DMS79 (cell line): Measurements from ENCODE around the gene MBTPS1.
A peak's percentile ranks its signal among the peaks of the same experiment; 100 is the strongest.

Source experiments
- DNase-seq: peaks from one replicate; lab custom pipeline; 2025; lab: John Stamatoyannopoulos, UW

The MBTPS1 gene

GRCh38 chr16:84052071-84052622 is 64.6 kb downstream of the MBTPS1 start:
- DNase-seq, result no peak

GRCh38 chr16:84050316-84050715 is 66.4 kb downstream of the MBTPS1 start:
- DNase-seq, result no peak

GRCh38 chr16:84049403-84050060 is 67.2 kb downstream of the MBTPS1 start:
- DNase-seq, result no peak

- DNase-seq, result no peak
Observed at GRCh38 chr16:84048871-84049270, 67.9 kb downstream of the MBTPS1 start.

GRCh38 chr16:84048270-84048669 is 68.5 kb downstream of the MBTPS1 start:
- DNase-seq, result no peak

DNA sequence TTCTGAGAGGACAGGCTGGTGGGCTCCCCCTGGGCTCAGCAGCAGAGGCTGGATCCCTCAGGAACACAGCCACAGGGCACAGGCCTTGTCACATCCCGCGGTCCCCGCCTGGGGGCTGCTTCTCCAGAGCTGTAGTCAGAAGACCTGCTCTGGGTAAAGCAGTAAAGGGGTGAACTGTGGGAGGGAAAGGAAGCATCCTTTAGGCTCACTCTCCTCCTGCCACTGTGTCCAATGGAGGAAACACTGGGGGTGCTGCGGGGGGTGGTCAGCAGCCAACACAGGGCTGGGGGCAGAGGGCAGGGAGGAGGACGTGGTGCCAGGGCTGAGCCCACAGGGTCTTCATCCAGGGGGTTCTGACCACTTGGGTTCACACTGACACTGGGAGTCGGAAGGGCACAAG is 69.1 kb downstream of the MBTPS1 start:
- no peak for DNase-seq

GRCh38 chr16:84047206-84047605 is 69.5 kb downstream of the MBTPS1 start:
- DNase-seq, result no peak

DNA sequence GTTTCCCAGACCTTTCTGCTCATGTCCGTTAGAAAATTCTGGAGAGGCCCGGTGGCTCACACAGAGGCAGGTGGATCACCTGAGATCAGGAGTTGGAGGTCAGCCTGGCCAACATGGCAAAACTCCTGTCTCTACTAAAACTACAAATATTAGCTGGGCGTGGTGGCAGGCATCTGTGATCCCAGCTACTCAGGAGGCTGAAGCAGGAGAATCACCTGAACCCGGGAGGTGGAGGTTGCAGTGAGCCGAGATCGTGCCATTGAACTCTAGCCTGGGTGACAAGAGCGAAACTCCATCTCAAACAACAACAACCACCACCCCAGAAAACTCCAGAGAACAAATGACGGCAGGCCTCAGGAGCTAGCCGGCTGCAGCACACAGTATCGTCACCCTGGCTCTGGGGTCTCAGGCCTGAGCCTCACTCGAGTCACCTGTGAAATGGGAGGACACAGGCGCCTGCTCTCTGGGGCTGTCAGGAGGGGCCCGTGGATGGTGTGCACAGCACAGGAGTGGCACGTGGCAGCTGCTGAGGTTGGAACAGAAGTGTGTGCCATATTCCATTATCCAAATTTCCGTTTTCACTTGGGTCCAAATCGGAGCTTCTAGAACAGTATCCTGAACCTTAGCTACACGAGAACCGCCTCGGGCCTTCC is 70.8 kb downstream of the MBTPS1 start:
- no peak for DNase-seq

DNA sequence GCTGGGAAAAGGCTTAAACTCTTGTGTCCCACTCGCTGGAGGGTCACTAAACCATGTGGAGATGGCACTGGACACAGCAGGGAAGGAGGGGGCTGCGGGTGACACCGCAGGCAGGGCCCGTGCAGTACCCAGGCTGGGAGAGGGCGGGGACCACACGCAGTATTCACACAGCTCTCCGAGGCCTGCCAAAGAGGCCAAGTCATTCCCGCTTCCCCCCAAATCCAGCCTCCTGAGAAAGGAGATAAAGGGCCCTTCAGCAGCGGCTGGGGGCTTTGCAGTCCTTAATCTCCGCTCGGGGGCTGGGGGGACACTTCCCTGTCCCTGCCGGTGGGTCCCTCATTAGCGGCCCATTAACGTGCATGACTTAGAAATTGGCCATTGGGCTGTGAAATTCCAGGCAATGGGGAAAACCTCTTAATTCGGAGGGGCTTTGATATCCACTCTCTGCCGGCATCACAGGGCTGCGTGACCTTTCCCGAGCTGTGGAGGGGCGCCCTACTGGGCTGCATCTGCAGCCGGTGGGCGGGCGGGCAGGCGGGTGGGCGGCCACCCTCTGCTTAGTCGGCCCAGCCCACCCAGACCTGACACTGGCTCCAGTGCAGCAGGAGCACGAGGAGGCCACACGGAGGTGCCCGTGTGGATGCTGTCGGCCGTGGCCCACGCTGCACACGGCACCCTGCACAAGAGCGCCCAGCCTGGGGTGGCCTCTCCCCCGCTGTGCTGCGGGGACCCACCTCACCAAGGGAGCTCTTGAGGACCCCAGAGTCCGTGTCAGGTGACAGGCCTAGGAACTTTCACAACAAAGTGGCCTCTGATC is 71.5 kb downstream of the MBTPS1 start:
- no peak for DNase-seq

GRCh38 chr16:84044118-84044488 is 72.6 kb downstream of the MBTPS1 start:
- no peak for DNase-seq

DNA sequence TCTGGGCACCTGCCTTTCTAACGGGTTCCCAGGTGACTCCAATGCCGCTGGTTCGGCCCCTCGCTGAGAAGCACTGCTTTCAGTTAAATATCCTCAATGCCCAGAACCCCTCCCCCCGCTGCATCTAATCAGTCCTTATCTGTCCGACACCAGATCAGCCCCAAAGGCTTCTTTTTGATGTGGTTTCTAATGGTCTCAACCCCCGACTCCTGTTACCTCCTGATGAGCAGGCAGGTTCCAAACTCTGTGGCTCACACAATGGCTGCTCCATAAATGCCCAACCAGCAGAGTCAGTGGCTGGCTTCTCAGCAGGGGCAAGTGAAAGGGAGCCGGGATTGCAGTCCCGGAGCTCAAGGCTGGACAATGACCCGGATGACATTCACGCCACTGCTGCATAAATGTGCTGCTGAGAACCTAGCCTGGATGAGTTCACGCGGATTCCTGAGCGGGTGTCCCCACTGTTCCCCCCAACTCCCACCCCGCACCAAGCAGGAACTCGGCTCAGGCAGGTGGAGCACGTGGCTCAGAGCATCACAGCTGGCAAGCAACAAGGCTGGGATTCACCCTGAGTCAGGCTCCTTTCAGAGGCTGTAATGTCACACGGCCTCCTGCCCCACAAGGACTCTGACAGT is 73.1 kb downstream of the MBTPS1 start:
- DNase-seq, result no peak

GRCh38 chr16:84042879-84043485 is 73.8 kb downstream of the MBTPS1 start:
- DNase-seq, result peak; percentile 31

DNA sequence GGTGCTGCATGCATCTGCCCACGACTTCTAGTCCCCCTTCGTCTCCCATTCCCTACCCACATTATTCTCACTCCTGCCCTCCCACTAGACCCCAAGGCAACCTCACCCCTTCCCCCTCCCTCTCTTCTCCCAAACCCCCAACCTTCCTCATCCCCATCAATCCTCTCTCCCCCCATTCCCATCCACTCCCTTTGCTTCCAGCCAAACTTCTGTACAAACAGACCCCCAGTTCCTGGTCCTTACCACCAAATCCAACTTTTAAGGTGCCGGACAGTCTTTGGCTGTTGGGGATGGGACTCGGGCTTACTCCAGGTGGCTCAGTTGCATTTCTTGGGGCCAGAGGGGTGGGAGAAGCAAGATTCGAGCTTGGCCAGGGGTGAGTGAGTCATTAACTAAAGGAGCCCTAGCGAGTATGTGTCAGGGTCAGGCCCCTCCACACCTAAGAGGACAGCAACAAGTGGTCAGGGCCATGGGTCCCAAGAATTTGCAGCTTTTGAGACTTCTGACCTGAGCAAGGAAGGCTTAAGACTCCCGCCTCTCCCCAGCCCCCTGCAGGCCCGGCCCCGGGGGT is 74.3 kb downstream of the MBTPS1 start, which contains the start of gene SLC38A8:
SLC38A8 (minus strand) TSS at position 488 of the 571 bp plus-strand sequence. CDS start 638 bp downstream, outside the sequence.
- DNase-seq, result no peak

DNA sequence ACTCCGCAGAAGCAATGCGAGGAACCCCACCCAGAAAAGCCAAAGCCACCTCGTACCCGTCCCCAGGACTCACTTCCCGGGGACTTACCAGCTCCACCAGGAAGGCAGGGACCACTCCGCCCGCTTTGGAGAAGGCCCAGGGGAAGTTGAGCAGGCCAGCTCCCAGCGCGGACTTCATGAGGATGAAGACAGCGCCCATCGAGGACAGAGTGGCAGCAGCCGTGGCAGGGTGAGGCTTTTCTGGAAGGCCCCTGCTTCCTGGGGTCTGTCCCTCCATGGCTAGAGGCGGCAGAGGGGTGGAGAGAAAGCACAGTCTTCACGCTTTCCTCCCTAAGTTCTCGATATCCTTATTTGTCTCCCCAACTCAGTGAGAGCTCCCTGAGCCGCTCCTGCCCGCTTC is 74.9 kb downstream of the MBTPS1 start:
- no peak for DNase-seq

DNA sequence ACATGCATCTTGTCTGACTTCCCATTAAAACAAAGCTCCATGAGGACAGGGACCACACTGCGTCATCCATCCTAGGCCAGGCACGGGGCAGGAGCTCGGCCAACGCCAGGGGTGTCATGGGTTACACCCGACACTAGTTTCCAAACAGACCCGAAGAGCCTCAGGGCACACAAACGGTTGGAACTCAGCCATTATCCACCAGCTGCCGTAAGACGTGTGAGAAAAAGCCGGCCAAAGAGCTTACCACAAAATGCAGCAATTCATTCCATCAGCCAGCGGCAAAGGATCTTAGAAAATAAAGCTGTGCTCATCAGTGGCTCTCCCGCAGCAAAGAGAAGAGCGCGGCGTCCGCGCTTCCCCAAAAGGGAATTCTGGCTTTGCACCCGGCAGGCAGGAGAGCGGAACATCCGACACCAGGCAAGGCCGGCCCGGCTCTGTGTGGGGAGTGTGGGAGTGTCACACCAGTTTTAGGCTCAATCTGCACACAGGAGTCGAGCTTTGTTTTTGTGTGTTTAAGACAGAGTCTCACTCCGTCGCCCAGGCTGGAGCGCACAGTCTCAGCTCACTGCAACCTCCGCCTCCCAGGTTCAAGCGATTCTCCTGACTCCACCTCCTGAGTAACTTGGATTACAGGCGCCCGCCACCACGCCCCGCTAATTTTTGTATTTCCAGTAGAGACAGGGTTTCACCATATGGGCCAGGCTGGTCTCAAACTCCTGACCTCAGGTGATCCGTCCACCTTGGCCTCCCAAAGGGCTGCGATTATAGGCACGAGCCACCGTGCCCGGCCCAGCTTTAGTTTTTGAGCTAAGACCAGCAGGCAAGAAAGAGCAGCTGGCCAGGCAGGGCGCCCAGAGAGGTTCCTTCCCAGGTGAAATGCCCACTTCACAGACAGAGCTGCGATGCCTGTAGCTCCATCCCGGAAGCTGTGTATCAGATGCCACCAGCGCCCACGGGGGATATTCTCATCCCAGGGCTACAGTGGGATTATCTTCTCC is 75.6 kb downstream of the MBTPS1 start:
- DNase-seq, result no peak

GRCh38 chr16:84040226-84040822 is 76.4 kb downstream of the MBTPS1 start:
- no peak for DNase-seq

- no peak for DNase-seq
Observed at GRCh38 chr16:84039696-84040095, 77.0 kb downstream of the MBTPS1 start.

DNA sequence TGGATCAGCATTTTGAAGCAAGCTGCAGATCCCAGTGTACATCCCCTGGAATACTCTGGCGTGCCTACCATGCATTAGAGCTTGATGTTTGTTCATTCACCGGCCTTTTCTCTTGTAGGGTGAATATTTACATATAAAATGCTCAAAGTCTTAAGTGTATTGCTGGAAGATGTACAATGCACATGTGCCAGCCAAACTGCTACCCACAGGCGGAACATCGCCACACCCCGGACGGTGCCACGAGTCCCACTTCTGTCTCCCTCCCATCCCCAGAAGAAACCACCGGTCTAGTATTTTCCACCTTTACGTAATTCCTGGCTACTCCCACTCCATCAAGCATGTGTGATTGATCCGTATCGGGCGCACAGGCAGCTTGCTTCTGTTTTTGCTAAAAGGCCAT is 78.3 kb downstream of the MBTPS1 start:
- DNase-seq, result no peak

DNA sequence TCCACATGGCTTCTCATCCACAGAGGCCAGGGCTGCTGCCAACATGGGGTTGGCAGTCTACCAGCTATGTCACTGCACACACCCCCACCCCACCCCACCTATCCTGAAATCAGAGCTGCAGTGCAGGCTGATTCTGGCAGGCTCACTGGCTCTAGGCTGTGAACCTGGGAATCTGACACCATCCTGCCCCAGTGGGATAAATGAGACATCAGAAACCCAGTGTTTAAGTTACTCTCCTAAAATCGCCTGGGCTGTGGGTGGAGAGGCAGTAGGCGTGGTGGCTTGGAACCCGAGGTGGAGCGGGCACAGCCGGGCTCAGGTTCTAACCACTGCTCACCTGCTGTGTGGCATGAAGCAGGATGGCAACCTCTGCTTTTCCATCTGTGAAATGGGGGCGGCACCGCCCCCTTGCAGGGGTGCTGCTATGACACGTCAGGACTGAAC is 79.7 kb downstream of the MBTPS1 start:
- no peak for DNase-seq

DNA sequence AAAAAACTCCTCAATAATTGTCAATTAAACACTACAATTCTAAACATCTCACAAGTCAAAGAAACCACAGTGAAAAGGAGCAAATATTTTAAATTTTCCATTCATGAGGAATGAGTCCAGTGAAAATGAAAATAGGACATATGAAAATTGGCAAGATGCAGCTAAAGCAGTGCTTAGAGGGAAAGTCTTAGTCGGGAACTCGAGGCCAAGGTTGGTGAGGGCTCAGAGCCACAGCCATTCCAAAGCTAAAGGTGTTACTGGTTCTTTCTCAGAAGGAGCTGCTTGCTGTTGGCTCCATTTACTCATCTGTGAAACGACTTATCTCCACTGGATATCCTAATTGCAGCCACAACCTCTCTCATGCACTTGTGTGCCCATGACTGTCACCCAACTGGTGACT is 80.6 kb downstream of the MBTPS1 start:
- DNase-seq, result no peak
